DMS53 (cell line): ENCODE results near the gene CASQ1.

Source experiments
- DNase-seq: peaks from one replicate; lab custom pipeline; 2025; lab: John Stamatoyannopoulos, UW

CASQ1 gene

GRCh38 chr1:160226623-160227022 is 36.2 kb downstream of the CASQ1 start:
- no peak for DNase-seq

GRCh38 chr1:160227034-160227433 is 36.7 kb downstream of the CASQ1 start:
- no peak for DNase-seq

- DNase-seq: no peak
Observed at GRCh38 chr1:160227561-160227960, 37.2 kb downstream of the CASQ1 start.

GRCh38 chr1:160228431-160228830 is 38.1 kb downstream of the CASQ1 start:
- no peak for DNase-seq

DNA sequence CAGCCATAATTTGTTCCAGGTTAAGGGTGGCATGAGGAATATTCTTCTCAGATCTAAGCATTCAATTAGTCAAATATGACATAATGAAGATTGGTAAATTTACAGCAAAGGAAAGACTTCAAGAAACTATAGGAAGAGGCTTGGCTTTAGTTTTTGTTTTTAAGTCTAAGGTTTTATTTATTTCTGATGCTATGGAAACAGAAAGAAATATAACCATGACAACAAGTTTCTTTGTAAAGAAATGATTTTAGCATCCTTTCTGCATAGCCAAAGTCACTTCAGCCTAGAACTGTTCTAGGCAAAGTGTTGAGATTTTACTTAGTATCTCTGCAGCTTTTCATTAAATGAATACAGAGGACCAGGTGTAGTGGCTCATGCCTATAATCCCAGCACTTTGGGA is 42.5 kb downstream of the CASQ1 start:
- no peak for DNase-seq

- no peak for DNase-seq
Observed at GRCh38 chr1:160236806-160237205, 46.4 kb downstream of the CASQ1 start.

GRCh38 chr1:160237558-160237957 is 47.2 kb downstream of the CASQ1 start:
- DNase-seq: no peak

DNA sequence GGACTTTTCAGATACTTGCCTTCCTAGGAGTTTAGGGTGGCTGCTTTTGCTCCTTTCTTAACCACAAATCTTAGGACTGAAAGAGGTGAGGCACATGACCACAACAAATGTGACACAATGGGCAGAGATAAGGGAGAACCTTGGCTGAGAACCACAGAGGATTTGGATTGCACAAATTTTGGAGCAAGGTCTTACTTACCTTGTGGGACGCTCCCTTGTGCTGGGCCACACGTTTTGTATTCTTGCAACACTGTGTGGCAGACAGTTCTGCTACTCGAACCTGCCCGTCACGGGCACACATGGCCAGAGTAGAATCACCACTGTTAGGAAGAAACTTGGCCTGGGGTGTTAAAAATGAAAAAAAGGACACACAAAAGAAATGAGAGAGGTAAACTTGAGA is 48.0 kb downstream of the CASQ1 start:
- no peak for DNase-seq

GRCh38 chr1:160239582-160240299 is 49.4 kb downstream of the CASQ1 start:
- no peak for DNase-seq

GRCh38 chr1:160243767-160244166 is 53.4 kb downstream of the CASQ1 start:
- no peak for DNase-seq

GRCh38 chr1:160244209-160244608 is 53.8 kb downstream of the CASQ1 start:
- no peak for DNase-seq

DNA sequence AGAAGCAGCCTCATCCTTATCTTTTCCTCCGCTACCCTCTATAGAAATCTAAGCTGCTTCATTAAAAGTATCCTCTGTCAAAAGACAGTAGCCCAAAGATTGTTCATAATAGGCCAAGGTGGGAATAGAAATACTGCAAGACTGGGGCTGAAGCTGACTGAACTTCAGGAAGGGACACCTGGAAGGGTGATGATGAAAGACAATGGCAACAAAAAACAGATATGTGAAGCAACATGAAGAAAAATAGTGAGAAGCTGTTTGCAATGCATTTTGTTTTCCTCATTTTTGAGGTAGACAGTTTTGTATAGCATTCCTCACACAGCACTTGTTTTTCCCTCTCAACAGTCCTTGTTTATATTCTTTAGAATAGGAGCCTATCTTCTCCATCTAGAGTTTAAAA is 55.1 kb downstream of the CASQ1 start:
- no peak for DNase-seq

DNA sequence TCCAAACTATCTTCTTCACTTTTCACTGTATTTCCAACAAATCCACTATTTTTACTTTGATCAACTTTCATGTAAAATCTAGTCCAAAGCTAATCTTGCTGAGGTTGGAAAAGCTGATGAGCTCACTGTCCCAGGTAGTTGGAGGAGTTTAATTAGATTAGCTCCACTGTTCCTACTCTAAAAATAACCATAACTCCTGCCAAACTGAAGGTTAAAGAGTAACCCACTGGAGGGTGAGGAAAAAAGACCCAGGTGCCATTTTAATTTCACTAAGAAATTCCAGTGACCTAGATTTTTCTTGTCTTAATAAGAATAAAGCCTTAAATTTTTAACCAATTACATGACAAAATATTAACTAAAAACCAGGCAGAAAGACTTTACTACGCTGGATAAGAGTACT is 56.7 kb downstream of the CASQ1 start:
- DNase-seq: no peak

- DNase-seq: no peak
Observed at GRCh38 chr1:160251011-160251410, 60.6 kb downstream of the CASQ1 start.
